Measurements from ENCODE around the gene MAP2K4.
"Not testable (repeated sequence)": the region's sequence is repeated elsewhere in the genome, so short reads cannot be mapped to it uniquely, and the experiment has no call there.

MAP2K4 gene

GRCh38 chr17:12020642-12021622, at the start of gene MAP2K4:
MAP2K4 (plus strand) TSS chr17:12020877; CDS start chr17:12020887, 10 bp downstream.
- no peak for FAIRE-seq

GRCh38 chr17:11972741-11973140, 47.9 kb upstream of the MAP2K4 start:
- FAIRE-seq = not testable (repeated sequence)

- FAIRE-seq = no peak
Observed at GRCh38 chr17:11979795-11980194, 40.9 kb upstream of the MAP2K4 start.

- FAIRE-seq = no peak
Observed at GRCh38 chr17:11980813-11981212, 39.9 kb upstream of the MAP2K4 start.

- no peak for FAIRE-seq
Observed at GRCh38 chr17:11981862-11982261, 38.8 kb upstream of the MAP2K4 start.

GRCh38 chr17:11986179-11986941, 34.3 kb upstream of the MAP2K4 start:
- no peak for FAIRE-seq

- FAIRE-seq = peak; percentile 74
Observed at GRCh38 chr17:11986942-11987329, 33.7 kb upstream of the MAP2K4 start.

- FAIRE-seq = no peak
Observed at GRCh38 chr17:11990363-11990983, 30.2 kb upstream of the MAP2K4 start.

GRCh38 chr17:11991461-11991860, 29.2 kb upstream of the MAP2K4 start:
- no peak for FAIRE-seq

- no peak for FAIRE-seq
Observed at GRCh38 chr17:11996722-11997146, 23.9 kb upstream of the MAP2K4 start.

- FAIRE-seq = no peak
Observed at GRCh38 chr17:11997147-11997971, 23.3 kb upstream of the MAP2K4 start, which contains the start of gene ZNF18. ZNF18 (minus strand) TSS chr17:11997475; CDS start chr17:11992829, 4,646 bp downstream.

GRCh38 chr17:11997972-11998233, 22.8 kb upstream of the MAP2K4 start:
- FAIRE-seq = no peak

GRCh38 chr17:11999696-12000095, 21.0 kb upstream of the MAP2K4 start:
- FAIRE-seq = no peak

- no peak for FAIRE-seq
Observed at GRCh38 chr17:12007466-12007865, 13.2 kb upstream of the MAP2K4 start.

- no peak for FAIRE-seq
Observed at GRCh38 chr17:12021623-12022140, 1.0 kb downstream of the MAP2K4 start.

- FAIRE-seq = no peak
Observed at GRCh38 chr17:12022310-12022709, 1.6 kb downstream of the MAP2K4 start.

- no peak for FAIRE-seq
Observed at GRCh38 chr17:12024327-12024726, 3.6 kb downstream of the MAP2K4 start.

GRCh38 chr17:12027658-12028057, 7.0 kb downstream of the MAP2K4 start:
- FAIRE-seq = no peak

- FAIRE-seq = no peak
Observed at GRCh38 chr17:12028611-12029010, 7.9 kb downstream of the MAP2K4 start.

- FAIRE-seq = no peak
Observed at GRCh38 chr17:12034538-12034937, 13.9 kb downstream of the MAP2K4 start.

GRCh38 chr17:12035673-12036072, 15.0 kb downstream of the MAP2K4 start:
- FAIRE-seq = no peak

GRCh38 chr17:12037970-12038369, 17.3 kb downstream of the MAP2K4 start:
- FAIRE-seq = no peak

Data from endometrium (tissue), 2 donors.